ENCODE results near the gene FBXL17. TPM values are rescaled to one million over a fixed set of nuclear protein-coding genes. Genes with fewer than 3 reads are reported as not detected.

The FBXL17 gene
- total RNA-seq, 1 donor from 2014 or later, result 49.4 TPM

DNA sequence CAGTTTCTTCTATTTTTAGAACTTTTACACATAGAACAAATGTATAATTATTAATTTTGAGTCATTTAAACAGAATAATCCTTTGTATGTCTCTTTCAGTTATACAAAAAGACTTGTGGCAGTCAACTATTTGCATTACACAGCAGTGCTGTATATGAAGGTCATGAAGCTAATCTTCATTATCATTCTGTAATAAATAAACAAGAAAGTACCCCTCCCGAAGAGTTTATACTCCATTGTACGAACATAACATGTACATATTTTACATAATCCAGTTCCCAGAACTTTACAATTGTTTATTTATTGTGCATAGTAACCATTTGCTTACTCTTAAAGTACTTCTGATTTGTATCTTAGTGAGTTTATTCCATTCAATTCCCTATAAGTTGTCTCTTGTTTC lies 267.9 kb downstream of the FBXL17 start:
- Histone ChIP-seq H3K27me3 (ENCODE audit: low read depth) (no peaks in the 10 kb centered on the region), H3K9me3 (replicated peaks) (peaks cover 14% of the 10 kb centered on the region), H3K4me1 (no peaks in the 10 kb centered on the region), H3K36me3 (no peaks in the 10 kb centered on the region), H3K27ac (replicated peaks) (no peak overlapping the region), H3K4me3 (no peak overlapping the region)
- no peak for TF ChIP-seq CTCF (IDR thresholded peaks at IDR 0.05; ENCODE audit: borderline replicate concordance)
- no peak for DNase-seq
- intact Hi-C loops (cut with micrococcal nuclease), result no loop called here

DNA sequence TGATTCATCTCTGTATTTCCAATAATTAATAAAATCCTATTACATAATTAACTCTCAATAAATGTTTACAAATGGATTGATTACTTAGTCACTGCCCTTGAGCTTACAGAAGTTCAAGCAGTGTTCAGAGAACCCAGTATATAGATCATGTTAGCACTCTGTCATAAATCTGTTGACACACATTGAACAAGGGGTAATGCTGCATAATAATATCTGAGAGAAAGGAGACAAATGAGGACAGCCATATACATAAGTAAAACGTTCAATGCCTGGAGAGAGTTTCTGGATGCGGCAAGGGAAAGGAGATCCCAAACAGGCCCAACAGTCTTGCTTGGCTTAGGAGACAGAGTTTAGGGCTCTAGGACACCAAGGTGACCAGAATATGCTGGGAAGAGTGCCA lies 270.2 kb downstream of the FBXL17 start:
- H3K4me3 ChIP-seq, result no peak overlapping the region
- intact Hi-C loops (cut with micrococcal nuclease), result no loop called here
- H3K27me3 ChIP-seq (ENCODE audit: low read depth), result no peaks in the 10 kb centered on the region
- no peak overlapping the region for H3K27ac ChIP-seq (replicated peaks)
- no peak for TF ChIP-seq CTCF (IDR thresholded peaks at IDR 0.05; ENCODE audit: borderline replicate concordance)
- H3K9me3 ChIP-seq (replicated peaks), result peaks cover 14% of the 10 kb centered on the region
- no peaks in the 10 kb centered on the region for H3K36me3 ChIP-seq
- no peak for DNase-seq
- H3K4me1 ChIP-seq, result no peaks in the 10 kb centered on the region

- TF ChIP-seq CTCF (IDR thresholded peaks at IDR 0.05; ENCODE audit: borderline replicate concordance), result no peak
- H3K36me3 ChIP-seq, result no peaks in the 10 kb centered on the region
- intact Hi-C loops (cut with micrococcal nuclease), result no loop called here
- peaks cover 14% of the 10 kb centered on the region for H3K9me3 ChIP-seq (replicated peaks)
- no peak overlapping the region for H3K27ac ChIP-seq (replicated peaks)
- H3K27me3 ChIP-seq (ENCODE audit: low read depth), result no peaks in the 10 kb centered on the region
- no peak for DNase-seq
- H3K4me1 ChIP-seq, result no peaks in the 10 kb centered on the region
- no peak overlapping the region for H3K4me3 ChIP-seq
Measured at GRCh38 chr5:108109059-108109458, 272.8 kb downstream of the FBXL17 start.

DNA sequence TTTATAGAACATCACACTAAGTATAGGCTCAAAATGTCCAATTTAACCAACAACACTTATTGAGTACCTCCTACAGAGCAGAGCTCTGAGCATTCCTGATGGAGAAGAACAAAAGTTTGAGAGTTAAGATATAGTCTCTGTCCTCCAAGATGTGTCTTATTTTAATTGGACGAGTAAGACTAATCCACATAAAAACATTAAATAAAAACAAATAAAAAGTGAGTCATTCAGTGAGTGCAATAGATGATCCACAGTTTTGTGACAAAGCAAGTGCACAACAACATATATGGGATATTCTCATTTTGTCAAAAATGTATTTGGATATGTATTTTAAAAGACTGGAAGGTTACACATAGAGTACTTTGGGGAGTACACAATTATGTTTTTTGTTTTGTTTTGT lies 277.4 kb downstream of the FBXL17 start:
- H3K36me3 ChIP-seq, result no peaks in the 10 kb centered on the region
- TF ChIP-seq CTCF (IDR thresholded peaks at IDR 0.05; ENCODE audit: borderline replicate concordance), result no peak
- intact Hi-C loops (cut with micrococcal nuclease), result no loop called here
- H3K4me1 ChIP-seq, result peaks cover 30% of the 10 kb centered on the region
- H3K27ac ChIP-seq (replicated peaks), result no peak overlapping the region
- H3K27me3 ChIP-seq (ENCODE audit: low read depth), result no peaks in the 10 kb centered on the region
- DNase-seq, result no peak
- H3K4me3 ChIP-seq, result no peak overlapping the region
- H3K9me3 ChIP-seq (replicated peaks), result no peaks in the 10 kb centered on the region

DNA sequence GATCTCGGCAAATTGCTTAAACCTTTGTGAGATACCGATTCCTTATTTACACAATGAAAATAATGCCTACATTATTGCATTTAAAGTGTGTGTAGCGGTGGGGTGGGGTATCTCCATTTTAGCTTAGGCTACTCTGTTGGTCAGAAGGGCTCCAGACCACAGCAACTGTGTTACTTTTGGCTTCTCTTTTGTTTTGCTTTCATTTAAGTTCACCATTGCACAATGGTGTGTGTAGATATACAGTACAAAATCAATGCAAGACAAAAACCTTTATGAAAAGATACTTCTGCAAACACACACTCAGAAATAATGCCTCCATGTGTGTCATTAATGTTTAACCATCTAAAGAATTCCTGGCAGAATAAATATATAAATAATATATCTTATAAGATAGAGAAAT lies 279.4 kb downstream of the FBXL17 start:
- DNase-seq, result no peak
- Histone ChIP-seq H3K9me3 (replicated peaks) (no peaks in the 10 kb centered on the region), H3K4me1 (peaks cover 30% of the 10 kb centered on the region), H3K4me3 (no peak overlapping the region), H3K36me3 (no peaks in the 10 kb centered on the region), H3K27ac (replicated peaks) (no peak overlapping the region), H3K27me3 (ENCODE audit: low read depth) (no peaks in the 10 kb centered on the region)
- intact Hi-C loops (cut with micrococcal nuclease), result no loop called here
- no peak for TF ChIP-seq CTCF (IDR thresholded peaks at IDR 0.05; ENCODE audit: borderline replicate concordance)

DNA sequence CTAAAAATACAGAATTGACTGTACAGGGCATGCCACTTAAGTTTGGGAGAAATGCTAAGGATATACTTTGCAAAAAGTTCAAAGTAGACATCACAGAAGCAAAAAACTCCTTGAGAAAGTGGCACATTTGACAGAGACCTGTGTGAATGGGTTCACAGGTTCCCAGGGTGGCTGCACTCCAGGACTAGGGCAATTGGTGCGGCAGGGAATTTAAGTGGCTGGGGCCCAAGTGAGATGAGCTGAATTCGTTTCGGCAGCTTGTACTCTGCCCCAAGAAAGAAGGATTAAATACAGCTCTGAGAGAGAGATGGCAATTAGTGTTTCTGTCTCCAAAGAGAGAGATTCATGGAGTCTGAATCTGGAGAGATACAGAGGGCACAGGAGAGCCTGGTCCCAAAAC lies 280.1 kb downstream of the FBXL17 start:
- peak overlapping the region; percentile 39 for H3K27ac ChIP-seq (replicated peaks)
- TF ChIP-seq CTCF (IDR thresholded peaks at IDR 0.05; ENCODE audit: borderline replicate concordance), result no peak
- H3K36me3 ChIP-seq, result no peaks in the 10 kb centered on the region
- peaks cover 30% of the 10 kb centered on the region for H3K4me1 ChIP-seq
- no peak for DNase-seq
- H3K27me3 ChIP-seq (ENCODE audit: low read depth), result no peaks in the 10 kb centered on the region
- H3K9me3 ChIP-seq (replicated peaks), result no peaks in the 10 kb centered on the region
- no peak overlapping the region for H3K4me3 ChIP-seq
- intact Hi-C loops (cut with micrococcal nuclease), result no loop called here

All from left ventricle myocardium inferior (tissue), 1 donor.